Activated naive CD4-positive, alpha-beta T cell treated with anti-CD3 and anti-CD28 coated beads, Interleukin-2, amount 10 ng/mL, durations not matched to agents 7 days and 5 days (primary cell): ENCODE data around the gene SEC24D.

Experiments used
- CTCF ChIA-PET: fragments of 350-600 bp; sonication (Branson Sonifier 250); formaldehyde crosslinking; loops from one replicate; lab custom pipeline; 2021; ENCODE audit warnings: antibody characterized with exemption; lab: Charles Lee
- DNase-seq: peaks from one replicate; pipeline ENCODE4 v3.0.0-alpha.2; 2020
- H3K27ac Mint-ChIP-seq: one replicate; pipeline ENCODE4 v1.8.0; 2021; ENCODE audit warnings: mild to moderate bottlenecking, moderate library complexity, mixed read lengths
- H3K27me3 Mint-ChIP-seq: one replicate; pipeline ENCODE4 v1.8.0; 2021; ENCODE audit warnings: mild to moderate bottlenecking, mixed read lengths
- H3K36me3 Mint-ChIP-seq: one replicate; pipeline ENCODE4 v1.8.0; 2021; ENCODE audit warnings: mixed read lengths
- H3K4me1 Mint-ChIP-seq: one replicate; pipeline ENCODE4 v1.8.0; 2021; ENCODE audit warnings: mixed read lengths
- H3K4me3 Mint-ChIP-seq: one replicate; pipeline ENCODE4 v1.8.0; 2021; ENCODE audit warnings: mild to moderate bottlenecking, moderate library complexity, mixed read lengths
- H3K9me3 Mint-ChIP-seq: one replicate; pipeline ENCODE4 v1.8.0; 2021; ENCODE audit warnings: mixed read lengths

Gene SEC24D

DNA sequence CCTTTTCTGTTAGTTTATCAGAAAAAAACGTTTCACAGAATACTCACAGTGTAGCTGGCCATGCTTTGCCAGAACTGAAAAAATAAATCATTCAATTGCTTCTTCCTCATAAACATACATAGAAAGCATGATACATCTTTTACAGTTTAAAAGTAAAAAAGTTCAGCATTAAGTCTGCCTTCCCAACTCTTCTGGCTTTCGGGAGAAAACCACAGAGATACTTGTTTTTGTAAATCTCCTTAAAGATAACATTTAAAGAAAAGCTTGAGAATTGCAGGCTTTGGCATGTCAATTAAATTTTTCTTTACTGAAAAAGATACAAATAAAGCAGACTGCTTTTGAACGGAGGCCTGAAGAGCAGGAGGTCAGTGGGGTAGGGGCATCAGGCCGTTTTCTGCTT, 66.8 kb downstream of the SEC24D start:
- Mint-ChIP-seq H3K4me1 (no peaks in the 10 kb centered on the region), H3K36me3 (peaks cover 13% of the 10 kb centered on the region), H3K4me3 (no peak overlapping the region), H3K9me3 (no peaks in the 10 kb centered on the region), H3K27me3 (no peaks in the 10 kb centered on the region), H3K27ac (no peak overlapping the region)
- CTCF ChIA-PET: interaction anchor here (1.4 to 1.6 kb wide), 2 partner anchors 95 to 122 kb away, joined by 4 to 6 read pairs; no protein-coding TSS in a partner anchor
- DNase-seq: no peak

DNA sequence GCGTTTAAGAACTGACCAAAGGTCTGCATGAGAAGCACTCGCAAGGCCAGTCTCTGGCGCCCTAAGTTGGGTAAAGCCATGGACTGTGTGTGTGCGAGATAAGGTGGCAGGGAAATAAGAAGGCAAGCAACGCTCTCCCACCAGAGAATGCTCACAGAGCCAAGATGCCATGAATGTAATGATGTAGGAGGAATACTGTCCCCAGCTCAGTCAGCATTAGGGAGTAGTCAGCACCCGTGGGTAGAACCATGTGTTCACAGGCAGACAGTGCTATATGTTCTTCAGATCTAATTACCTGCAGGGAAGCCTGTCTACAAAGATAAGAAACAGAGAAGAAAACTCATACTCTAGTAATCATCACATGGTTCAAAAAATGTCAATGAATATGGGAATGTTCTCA, 68.8 kb downstream of the SEC24D start:
- no peak overlapping the region for H3K27ac Mint-ChIP-seq
- no peaks in the 10 kb centered on the region for H3K4me1 Mint-ChIP-seq
- no peaks in the 10 kb centered on the region for H3K27me3 Mint-ChIP-seq
- no peak for DNase-seq
- H3K4me3 Mint-ChIP-seq: no peak overlapping the region
- peaks cover 19% of the 10 kb centered on the region for H3K36me3 Mint-ChIP-seq
- CTCF ChIA-PET: interaction anchor here (1.4 kb wide), 1 partner anchor 98 kb away, joined by 3 read pairs; no protein-coding TSS in a partner anchor
- no peaks in the 10 kb centered on the region for H3K9me3 Mint-ChIP-seq

DNA sequence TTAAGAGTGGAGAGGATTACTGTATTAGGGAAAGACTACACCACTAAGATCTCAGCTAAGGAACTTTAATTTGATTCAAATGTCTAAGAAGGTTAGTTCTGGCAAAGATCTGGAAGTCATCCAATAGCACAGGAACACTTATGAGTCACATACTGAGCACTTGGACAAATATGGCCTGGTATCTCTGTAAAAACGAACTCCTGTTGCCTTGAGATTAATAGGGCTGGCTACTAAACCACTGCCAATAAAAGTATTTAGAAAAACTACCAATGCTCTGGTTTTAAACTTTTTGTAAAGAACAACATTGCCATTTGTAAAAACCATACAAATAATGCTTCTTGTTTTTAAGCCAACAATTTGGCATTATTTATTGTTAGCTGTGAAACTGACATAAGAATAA, 70.5 kb downstream of the SEC24D start:
- Mint-ChIP-seq H3K9me3 (no peaks in the 10 kb centered on the region), H3K4me1 (no peaks in the 10 kb centered on the region), H3K4me3 (no peak overlapping the region), H3K27ac (no peak overlapping the region), H3K27me3 (no peaks in the 10 kb centered on the region), H3K36me3 (peaks cover 19% of the 10 kb centered on the region)
- DNase-seq: no peak
- CTCF ChIA-PET: no interaction called here

DNA sequence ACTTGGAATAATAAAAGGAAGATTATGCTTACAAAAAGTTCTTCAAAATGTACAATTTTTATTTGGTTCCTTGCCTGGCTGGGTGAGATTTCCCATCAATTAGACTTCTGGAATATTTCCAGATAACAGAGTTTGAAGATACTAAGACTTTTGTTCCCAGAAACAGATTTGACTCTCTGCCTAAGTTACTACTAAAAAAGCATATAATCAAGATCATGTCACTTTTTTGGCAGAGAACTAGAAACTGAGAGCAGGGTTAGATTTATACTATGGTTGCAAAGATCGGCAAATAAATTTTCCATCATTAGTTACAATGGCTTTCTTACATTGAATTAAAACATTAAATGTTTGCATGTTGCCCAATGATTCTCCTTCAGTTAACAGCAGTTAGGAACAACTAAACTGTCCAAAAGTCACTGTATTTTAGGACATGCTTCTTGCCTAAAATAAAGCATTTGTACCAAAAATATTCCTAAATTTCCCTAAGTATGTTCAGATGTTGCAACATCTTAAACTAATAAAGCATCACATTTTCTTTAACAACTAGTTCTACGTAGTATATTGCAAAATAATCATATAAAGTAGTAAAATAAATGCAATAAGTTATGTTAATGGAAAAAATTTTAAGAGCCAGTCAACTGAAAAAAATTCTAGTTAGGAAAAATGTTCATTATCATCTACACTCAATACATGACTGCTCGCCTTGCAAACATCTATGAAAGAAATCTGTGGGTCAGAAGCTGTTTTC, 73.0 kb downstream of the SEC24D start:
- H3K9me3 Mint-ChIP-seq: no peaks in the 10 kb centered on the region
- peaks cover 21% of the 10 kb centered on the region for H3K36me3 Mint-ChIP-seq
- no peak overlapping the region for H3K4me3 Mint-ChIP-seq
- H3K27me3 Mint-ChIP-seq: no peaks in the 10 kb centered on the region
- no peak overlapping the region for H3K27ac Mint-ChIP-seq
- no peaks in the 10 kb centered on the region for H3K4me1 Mint-ChIP-seq
- DNase-seq: no peak
- CTCF ChIA-PET: no interaction called here

DNA sequence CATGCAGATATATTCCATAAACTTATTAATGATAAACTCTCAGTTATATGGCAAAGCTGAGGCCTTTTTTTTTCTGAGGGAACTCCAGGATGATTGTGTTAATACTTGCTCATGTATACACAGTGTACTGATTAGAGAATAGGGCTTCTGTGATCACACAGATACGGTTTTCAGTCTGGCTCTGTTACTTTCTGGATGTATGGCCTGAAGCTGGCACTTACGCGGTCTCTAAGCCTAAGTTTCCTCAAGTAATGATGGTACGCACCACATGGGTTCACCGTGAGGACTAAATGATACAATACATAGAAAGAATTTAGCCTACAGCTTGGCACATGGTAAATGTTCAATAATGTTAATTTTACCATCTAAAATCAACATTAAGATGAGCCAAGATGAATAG, 73.8 kb downstream of the SEC24D start:
- Mint-ChIP-seq H3K27me3 (no peaks in the 10 kb centered on the region), H3K36me3 (peaks cover 20% of the 10 kb centered on the region), H3K4me3 (no peak overlapping the region), H3K4me1 (no peaks in the 10 kb centered on the region), H3K9me3 (no peaks in the 10 kb centered on the region), H3K27ac (no peak overlapping the region)
- no peak for DNase-seq
- CTCF ChIA-PET: no interaction called here

DNA sequence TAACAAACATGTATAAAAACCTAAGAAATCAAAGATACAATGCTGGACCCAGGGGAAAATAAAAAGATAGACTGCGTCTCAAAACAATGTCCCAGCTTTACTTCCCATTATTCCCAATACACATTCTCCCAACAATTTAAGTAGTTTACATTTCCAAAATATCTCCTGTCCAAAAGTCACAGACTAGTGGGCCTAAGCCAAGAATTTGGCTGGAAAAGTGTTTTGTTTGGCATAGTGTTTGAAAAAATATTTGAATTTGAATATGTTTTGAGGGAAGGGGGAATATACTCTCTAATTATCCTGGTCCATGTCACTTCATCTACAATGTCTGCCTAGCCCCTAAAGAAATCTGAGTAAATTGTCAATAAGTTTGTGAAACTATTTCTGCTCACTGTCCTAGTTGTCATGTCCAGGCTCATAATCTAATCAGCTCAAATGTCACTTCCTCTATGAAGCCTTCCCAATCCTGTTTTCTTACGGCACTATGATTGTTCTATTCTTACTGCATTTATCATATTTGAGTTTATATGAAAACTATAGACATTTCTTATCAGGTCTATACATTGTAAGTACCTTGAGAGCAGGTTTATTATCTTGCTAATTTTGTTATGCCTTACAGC, 74.4 kb downstream of the SEC24D start:
- CTCF ChIA-PET: no interaction called here
- Mint-ChIP-seq H3K9me3 (no peaks in the 10 kb centered on the region), H3K36me3 (peaks cover 14% of the 10 kb centered on the region), H3K27me3 (no peaks in the 10 kb centered on the region), H3K4me1 (no peaks in the 10 kb centered on the region), H3K27ac (no peak overlapping the region), H3K4me3 (no peak overlapping the region)
- no peak for DNase-seq

DNA sequence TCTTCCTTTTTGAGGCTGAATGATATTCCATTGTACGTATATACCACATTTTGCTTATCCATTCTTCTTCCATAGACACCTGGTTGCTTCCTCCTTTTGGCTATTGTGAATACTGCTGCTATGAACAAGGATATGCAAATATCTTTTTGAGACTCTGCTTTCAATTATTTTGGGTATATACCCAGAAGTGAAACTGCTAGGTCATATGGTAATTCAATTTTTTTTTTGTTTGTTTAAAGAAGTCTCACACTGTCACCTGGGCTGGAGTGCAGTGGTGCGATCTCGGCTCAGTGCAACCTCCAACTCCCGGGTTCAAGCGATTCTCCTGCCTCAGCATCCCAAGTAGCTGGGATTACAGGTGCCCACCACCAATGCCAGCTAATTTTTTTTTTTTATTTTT, 75.4 kb downstream of the SEC24D start:
- Mint-ChIP-seq H3K27ac (no peak overlapping the region), H3K4me1 (no peaks in the 10 kb centered on the region), H3K9me3 (no peaks in the 10 kb centered on the region), H3K27me3 (no peaks in the 10 kb centered on the region), H3K36me3 (peaks cover 16% of the 10 kb centered on the region), H3K4me3 (no peak overlapping the region)
- no peak for DNase-seq
- CTCF ChIA-PET: no interaction called here

DNA sequence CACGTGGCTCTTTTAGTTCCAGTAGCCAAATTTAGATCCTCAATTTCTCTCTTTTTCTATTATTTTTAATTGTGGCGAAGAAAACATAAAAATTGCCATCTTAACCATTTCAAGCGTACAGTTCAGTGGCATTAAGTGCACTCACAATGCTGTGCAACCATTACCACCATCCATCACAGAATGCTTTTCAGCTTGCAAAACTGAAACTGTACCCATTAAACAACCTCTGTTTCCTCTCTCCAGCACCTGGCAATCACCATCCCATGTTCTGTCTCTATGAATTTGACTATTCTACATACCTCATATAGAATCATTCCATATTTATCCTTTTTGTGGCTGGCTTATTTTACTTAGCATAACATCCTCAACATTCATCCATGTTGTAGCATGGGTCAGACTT, 75.8 kb downstream of the SEC24D start:
- H3K9me3 Mint-ChIP-seq: no peaks in the 10 kb centered on the region
- no peak for DNase-seq
- CTCF ChIA-PET: no interaction called here
- H3K27ac Mint-ChIP-seq: no peak overlapping the region
- H3K36me3 Mint-ChIP-seq: peaks cover 17% of the 10 kb centered on the region
- H3K27me3 Mint-ChIP-seq: no peaks in the 10 kb centered on the region
- H3K4me3 Mint-ChIP-seq: no peak overlapping the region
- no peaks in the 10 kb centered on the region for H3K4me1 Mint-ChIP-seq

DNA sequence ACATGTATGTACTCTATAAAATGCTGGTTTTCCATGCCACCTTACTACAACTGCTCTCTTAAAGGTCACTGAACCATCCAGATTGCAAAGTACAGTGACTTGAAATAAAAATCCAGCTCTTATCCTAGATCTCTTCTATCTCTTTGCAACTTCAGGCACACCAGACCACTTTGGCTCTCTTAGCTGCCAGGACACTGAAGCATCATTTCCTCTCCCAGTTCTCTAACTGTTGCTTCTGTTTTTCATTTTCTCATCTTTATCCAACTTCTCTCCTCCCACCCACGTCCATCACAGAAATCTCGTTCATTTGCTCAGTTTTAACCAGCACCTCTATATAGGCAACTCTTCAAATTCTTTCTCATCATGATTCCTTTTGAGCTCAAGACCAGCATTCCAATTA, 76.4 kb downstream of the SEC24D start:
- CTCF ChIA-PET: no interaction called here

DNA sequence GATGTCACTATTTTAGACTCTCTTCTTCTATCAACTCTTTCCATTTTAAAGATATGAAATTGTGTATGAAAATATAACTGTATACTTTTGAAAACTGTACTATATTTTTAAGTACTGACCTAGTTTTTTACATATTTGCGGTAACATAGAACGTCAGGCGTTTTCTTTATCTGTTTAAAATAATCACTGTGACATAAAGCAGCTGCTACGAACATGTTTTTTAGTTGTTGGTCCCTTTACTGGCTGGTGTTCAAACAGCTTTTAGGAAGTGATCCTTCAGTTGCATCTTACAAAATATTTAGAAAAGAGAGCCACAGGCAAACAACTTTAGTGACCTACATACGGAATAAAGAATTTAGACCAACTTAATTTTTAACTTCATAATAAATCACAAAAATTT, 77.6 kb downstream of the SEC24D start:
- Mint-ChIP-seq H3K27ac (no peak overlapping the region), H3K27me3 (no peaks in the 10 kb centered on the region), H3K9me3 (no peaks in the 10 kb centered on the region), H3K36me3 (peaks cover 11% of the 10 kb centered on the region), H3K4me1 (no peaks in the 10 kb centered on the region), H3K4me3 (no peak overlapping the region)
- CTCF ChIA-PET: interaction anchor here (0.6 to 1.0 kb wide), 3 partner anchors 13 to 69 kb away, joined by 3 read pairs; no protein-coding TSS in a partner anchor
- no peak for DNase-seq

More for the DNA sequence above, 76.4 kb downstream of the SEC24D start:
- no peak for DNase-seq
- no peak overlapping the region for H3K4me3 Mint-ChIP-seq
- no peaks in the 10 kb centered on the region for H3K4me1 Mint-ChIP-seq
- H3K27me3 Mint-ChIP-seq: no peaks in the 10 kb centered on the region
- no peak overlapping the region for H3K27ac Mint-ChIP-seq
- peaks cover 18% of the 10 kb centered on the region for H3K36me3 Mint-ChIP-seq
- no peaks in the 10 kb centered on the region for H3K9me3 Mint-ChIP-seq

DNA sequence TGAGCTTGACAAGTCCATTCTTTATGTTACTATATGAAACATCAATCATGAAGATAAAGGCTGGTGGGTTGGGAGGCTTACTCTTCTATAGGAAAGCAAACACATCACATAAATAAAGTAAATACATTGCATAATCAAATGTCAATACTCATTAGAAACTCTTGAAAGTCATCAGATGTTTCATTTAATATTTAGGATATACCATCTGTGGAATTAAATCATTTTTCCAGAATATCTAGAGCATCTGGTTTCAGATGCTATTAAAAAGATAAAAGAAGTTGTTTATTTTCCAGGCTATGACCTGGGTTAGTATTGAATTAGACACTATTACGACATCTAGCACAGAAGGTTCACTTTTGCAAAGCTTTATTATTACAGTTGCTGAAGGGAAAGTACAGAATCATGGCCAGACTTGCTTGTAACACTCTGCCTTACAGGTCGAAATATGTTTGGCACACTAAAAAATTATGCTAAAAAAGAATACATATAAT, 78.1 kb downstream of the SEC24D start:
- no peaks in the 10 kb centered on the region for H3K9me3 Mint-ChIP-seq
- H3K4me3 Mint-ChIP-seq: no peak overlapping the region
- peaks cover 12% of the 10 kb centered on the region for H3K36me3 Mint-ChIP-seq
- DNase-seq: no peak
- no peaks in the 10 kb centered on the region for H3K4me1 Mint-ChIP-seq
- CTCF ChIA-PET: interaction anchor here (0.6 to 1.8 kb wide), 4 partner anchors 12 to 107 kb away, joined by 3 to 5 read pairs (median 3); no protein-coding TSS in a partner anchor
- no peaks in the 10 kb centered on the region for H3K27me3 Mint-ChIP-seq
- no peak overlapping the region for H3K27ac Mint-ChIP-seq

DNA sequence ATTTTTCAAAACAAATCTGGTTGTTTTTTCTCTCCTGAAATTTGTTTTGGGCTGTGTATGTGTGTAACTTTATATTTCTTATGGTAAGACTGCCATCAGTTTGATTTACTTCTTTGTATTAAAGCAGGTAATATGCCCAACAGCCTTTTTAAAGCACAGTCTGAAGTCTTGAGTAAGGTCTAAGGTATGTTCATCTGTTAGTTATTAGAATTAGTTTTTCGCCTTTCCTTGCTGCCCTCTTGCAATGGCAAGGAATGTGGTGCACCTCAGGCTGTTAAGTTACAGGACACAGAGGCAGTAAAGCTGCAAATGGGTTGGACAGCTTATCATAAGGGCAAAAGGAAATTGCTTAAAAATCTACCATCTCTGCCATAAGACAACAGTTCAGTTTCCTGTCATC, 79.0 kb downstream of the SEC24D start:
- CTCF ChIA-PET: interaction anchor here (1.8 kb wide), 1 partner anchor 108 kb away, joined by 5 read pairs; no protein-coding TSS in a partner anchor
- Mint-ChIP-seq H3K4me1 (no peaks in the 10 kb centered on the region), H3K27me3 (no peaks in the 10 kb centered on the region)

DNA sequence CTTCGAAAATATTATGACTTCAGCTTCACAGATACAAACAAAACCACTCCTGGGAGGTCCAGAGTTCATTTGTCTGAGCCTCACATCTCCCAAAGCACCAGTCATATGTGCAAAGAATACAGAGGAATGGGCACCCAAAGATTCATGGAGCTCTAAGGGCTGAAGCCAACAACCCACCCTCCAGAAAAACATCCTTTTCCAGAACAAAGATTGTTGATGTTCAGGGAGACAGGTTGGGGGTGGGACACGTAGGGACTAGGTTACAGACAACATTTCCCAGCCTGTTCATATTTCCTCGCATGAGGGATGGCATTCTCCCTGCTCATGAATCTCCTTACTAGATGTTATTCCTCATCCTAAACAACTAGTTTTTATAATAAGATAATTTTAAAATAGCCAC, 79.5 kb downstream of the SEC24D start:
- Mint-ChIP-seq H3K4me3 (no peak overlapping the region), H3K9me3 (no peaks in the 10 kb centered on the region), H3K4me1 (no peaks in the 10 kb centered on the region), H3K36me3 (peaks cover 20% of the 10 kb centered on the region), H3K27ac (no peak overlapping the region), H3K27me3 (no peaks in the 10 kb centered on the region)
- no peak for DNase-seq
- CTCF ChIA-PET: interaction anchor here (1.8 kb wide), 1 partner anchor 108 kb away, joined by 5 read pairs; no protein-coding TSS in a partner anchor

More for the DNA sequence above, 79.0 kb downstream of the SEC24D start:
- Mint-ChIP-seq H3K27ac (no peak overlapping the region), H3K9me3 (no peaks in the 10 kb centered on the region), H3K36me3 (peaks cover 14% of the 10 kb centered on the region), H3K4me3 (no peak overlapping the region)
- no peak for DNase-seq

DNA sequence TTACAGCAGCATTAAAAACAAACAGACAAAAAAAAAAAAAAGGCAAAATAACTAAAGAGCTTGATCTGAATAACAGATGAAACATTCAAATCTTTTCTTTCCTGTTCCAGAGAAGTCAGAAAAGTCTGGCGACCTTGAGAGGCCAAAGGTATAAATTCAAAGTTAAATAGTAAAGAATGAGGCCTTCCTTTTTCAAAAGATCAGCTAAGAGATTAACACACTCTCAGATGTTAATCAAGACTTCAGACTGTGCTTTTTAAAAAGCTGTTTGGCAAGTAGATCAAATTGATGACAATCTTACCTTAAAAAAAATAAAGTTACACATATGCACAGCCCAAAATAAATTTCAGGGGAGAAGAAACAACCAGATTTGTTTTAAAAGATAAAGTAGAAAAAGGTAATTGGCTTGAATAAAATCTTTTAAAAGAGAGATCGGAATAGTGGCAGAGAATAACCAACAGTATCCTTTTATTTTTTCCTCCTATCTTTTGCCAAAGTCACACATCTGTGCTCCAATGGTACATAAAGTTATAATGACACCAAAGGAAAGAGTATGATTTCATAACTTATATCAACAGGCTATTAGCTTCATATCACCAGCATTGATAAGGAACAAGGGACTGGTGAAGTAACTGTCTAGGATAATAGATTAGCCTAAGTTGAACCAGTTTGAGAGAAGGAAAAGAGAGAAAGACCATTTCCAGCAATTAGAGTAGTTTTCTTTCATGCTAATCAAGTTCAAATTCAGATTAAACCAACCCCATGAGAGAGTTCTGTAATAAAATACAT, 80.3 kb downstream of the SEC24D start:
- Mint-ChIP-seq H3K27ac (no peak overlapping the region), H3K9me3 (no peaks in the 10 kb centered on the region), H3K4me3 (no peak overlapping the region), H3K27me3 (no peaks in the 10 kb centered on the region), H3K4me1 (no peaks in the 10 kb centered on the region), H3K36me3 (peaks cover 23% of the 10 kb centered on the region)
- CTCF ChIA-PET: interaction anchor here (1.8 kb wide), 1 partner anchor 109 kb away, joined by 5 read pairs; no protein-coding TSS in a partner anchor
- DNase-seq: no peak
